ENCODE results near the gene TBC1D32. TPM values are rescaled to one million over a fixed set of nuclear protein-coding genes. Genes with fewer than 3 reads are reported as not detected.

Gene TBC1D32
- total and polyA plus RNA-seq, 2 donors (not counting 3 experiments of a cell fraction or from before 2014, with no cell fraction given) = 2.5 to 4.0 TPM

DNA sequence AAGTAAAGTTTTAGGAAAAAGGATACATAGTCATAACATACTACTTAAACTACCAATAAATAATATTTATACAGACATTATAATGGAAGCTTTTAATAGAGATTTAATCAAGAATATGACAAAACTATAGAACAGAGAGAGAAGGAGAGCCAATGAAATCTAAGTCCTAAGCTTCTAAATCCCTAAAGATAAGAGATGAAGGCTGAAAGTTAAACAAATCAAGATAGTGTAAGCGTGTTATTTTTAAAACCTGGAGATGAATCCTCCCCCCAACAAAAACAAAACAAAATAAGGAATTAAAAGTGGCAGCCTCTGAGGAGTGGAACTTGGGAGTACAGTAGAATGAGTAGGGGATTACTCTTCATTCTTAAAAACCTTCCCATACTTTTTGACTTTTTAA is 145.9 kb downstream of the TBC1D32 start:
- H4K20me1 ChIP-seq (replicated peaks; ENCODE audit: control insufficient read depth, extremely low read depth, insufficient read depth, low read length) = no peaks in the 10 kb centered on the region
- TF ChIP-seq, protein P1, sequence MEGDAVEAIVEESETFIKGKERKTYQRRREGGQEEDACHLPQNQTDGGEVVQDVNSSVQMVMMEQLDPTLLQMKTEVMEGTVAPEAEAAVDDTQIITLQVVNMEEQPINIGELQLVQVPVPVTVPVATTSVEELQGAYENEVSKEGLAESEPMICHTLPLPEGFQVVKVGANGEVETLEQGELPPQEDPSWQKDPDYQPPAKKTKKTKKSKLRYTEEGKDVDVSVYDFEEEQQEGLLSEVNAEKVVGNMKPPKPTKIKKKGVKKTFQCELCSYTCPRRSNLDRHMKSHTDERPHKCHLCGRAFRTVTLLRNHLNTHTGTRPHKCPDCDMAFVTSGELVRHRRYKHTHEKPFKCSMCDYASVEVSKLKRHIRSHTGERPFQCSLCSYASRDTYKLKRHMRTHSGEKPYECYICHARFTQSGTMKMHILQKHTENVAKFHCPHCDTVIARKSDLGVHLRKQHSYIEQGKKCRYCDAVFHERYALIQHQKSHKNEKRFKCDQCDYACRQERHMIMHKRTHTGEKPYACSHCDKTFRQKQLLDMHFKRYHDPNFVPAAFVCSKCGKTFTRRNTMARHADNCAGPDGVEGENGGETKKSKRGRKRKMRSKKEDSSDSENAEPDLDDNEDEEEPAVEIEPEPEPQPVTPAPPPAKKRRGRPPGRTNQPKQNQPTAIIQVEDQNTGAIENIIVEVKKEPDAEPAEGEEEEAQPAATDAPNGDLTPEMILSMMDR (IDR thresholded peaks at IDR 0.05; ENCODE audit: extremely low read depth in 1 of 2, insufficient read depth in 1 of 2, low read depth in 1 of 2, low read length in 2 of 2) = no peak
- TF ChIP-seq POLR2AphosphoS5 (IDR thresholded peaks at IDR 0.05; ENCODE audit: insufficient read depth, low read depth, low read length) = no peak
- TF ChIP-seq POLR2A (IDR thresholded peaks at IDR 0.05; ENCODE audit: low read depth, low read length) = no peak
- no peak for TF ChIP-seq FOS (IDR thresholded peaks at IDR 0.05; ENCODE audit: borderline replicate concordance, insufficient read depth, low read length)
- no peak for TF ChIP-seq GATA2 (IDR thresholded peaks at IDR 0.05; ENCODE audit: insufficient read depth, insufficient read length, low read depth, low read length)
- TF ChIP-seq MYC (IDR thresholded peaks at IDR 0.05; ENCODE audit: low read depth, low read length) = no peak
- TF ChIP-seq, protein P2, sequence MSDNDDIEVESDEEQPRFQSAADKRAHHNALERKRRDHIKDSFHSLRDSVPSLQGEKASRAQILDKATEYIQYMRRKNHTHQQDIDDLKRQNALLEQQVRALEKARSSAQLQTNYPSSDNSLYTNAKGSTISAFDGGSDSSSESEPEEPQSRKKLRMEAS (IDR thresholded peaks at IDR 0.05; ENCODE audit: insufficient read depth, insufficient read length) = no peak
- no peak for TF ChIP-seq JUN (IDR thresholded peaks at IDR 0.05; ENCODE audit: borderline replicate concordance, insufficient read depth, insufficient read length, low read depth)
- no peak for TF ChIP-seq EZH2 (IDR thresholded peaks at IDR 0.05; ENCODE audit: borderline replicate concordance, low read depth, low read length, severe bottlenecking)
- dilution Hi-C loops (cut with MboI; ENCODE audit: extremely low pct_ligation_motif_present, low sequenced_read_pairs) = no loop called here

More for the DNA sequence above, 145.9 kb downstream of the TBC1D32 start:
- no peak overlapping the region for H3K4me3 ChIP-seq (replicated peaks in 1 of 3; ENCODE audit: insufficient read depth in 1 of 3, low read depth in 1 of 3, low read length in 3 of 3)
- no peak overlapping the region for H3K27ac ChIP-seq (ENCODE audit: insufficient read depth, low read depth, low read length)
- ChIA-PET CTCF (no interaction called here), POLR2A (no interaction called here)
- no peak for FAIRE-seq
- H3K9ac ChIP-seq (replicated peaks; ENCODE audit: extremely low read depth, insufficient read depth, low read length) = no peak overlapping the region
- intact Hi-C loops (cut with micrococcal nuclease) = no loop called here
- H3K4me2 ChIP-seq (ENCODE audit: insufficient read depth, low read length) = no peak overlapping the region
- no TSS peak for BruUV-seq (replicated peaks)
- H3K79me2 ChIP-seq (ENCODE audit: control insufficient read depth, insufficient read depth, low read length) = no peaks in the 10 kb centered on the region
- H3K27me3 ChIP-seq (ENCODE audit: control insufficient read depth in 2 of 2, insufficient read depth in 2 of 2, low read length in 2 of 2) = no peaks in the 10 kb centered on the region
- H3K9me1 ChIP-seq (replicated peaks; ENCODE audit: control insufficient read depth, extremely low read depth, insufficient read depth, low read length) = no peaks in the 10 kb centered on the region
- no peaks in the 10 kb centered on the region for H3K4me1 ChIP-seq (ENCODE audit: control insufficient read depth, extremely low read depth, insufficient read depth, low read length)
- H2AFZ ChIP-seq (ENCODE audit: low read depth, low read length) = no peak overlapping the region
- H3K9me3 ChIP-seq (replicated peaks; ENCODE audit: control insufficient read depth, insufficient read depth, low read length) = no peaks in the 10 kb centered on the region
- no peak for DNase-seq (ENCODE audit: low read depth, low spot score)
- no peaks in the 10 kb centered on the region for H3K36me3 ChIP-seq (ENCODE audit: control insufficient read depth in 2 of 2, extremely low read depth in 1 of 2, insufficient read depth in 2 of 2, low read length in 2 of 2)

Data from endothelial cell of umbilical vein (primary cell).